Left lung (tissue), 10 donors: ENCODE measurements around the gene STARD3. TPM values are rescaled to one million over a fixed set of nuclear protein-coding genes. Genes with fewer than 3 reads are reported as not detected.
A peak's percentile ranks its signal among the peaks of the same experiment; 100 is the strongest.

Experiments
- ATAC-seq: fragments of 200-7000 bp; cut with Tn5 transposase; one replicate; pipeline ENCODE4 v1.9.1; 2020; ENCODE audit warnings: moderate library complexity
- DNase-seq, 4 donors: peaks; one replicate each; pipeline ENCODE4 v3.0.0-alpha.2; 2013 to 2020
- H3K27ac ChIP-seq, 2 donors: fragments of 200-600 bp; sonication (generic) in 1 of 2; one replicate each; pipeline versions ENCODE4 v1.5.0 to v1.8.0; 2020 to 2021
- H3K27me3 ChIP-seq, 2 donors: fragments of 200-600 bp; sonication (generic) in 1 of 2; one replicate each; pipeline versions ENCODE4 v1.5.0 to v1.8.0; 2020 to 2021
- H3K36me3 ChIP-seq, 2 donors: fragments of 200-600 bp; sonication (generic) in 1 of 2; one replicate each; pipeline versions ENCODE4 v1.5.0 to v1.8.0; 2020 to 2021
- H3K4me1 ChIP-seq, 2 donors: fragments of 200-600 bp; one replicate each; pipeline ENCODE4 v1.8.0; 2021
- H3K4me3 ChIP-seq, 2 donors: fragments of 200-600 bp; sonication (generic) in 1 of 2; one replicate each; pipeline versions ENCODE4 v1.5.0 to v1.8.0; 2020 to 2021; ENCODE audit warnings: mild to moderate bottlenecking in 1 of 2
- H3K9me3 ChIP-seq, 2 donors: fragments of 200-600 bp; sonication (generic) in 1 of 2; one replicate each; pipeline versions ENCODE4 v1.5.0 to v1.8.0; 2020 to 2021
- CTCF ChIP-seq, 2 donors: fragments of 200-600 bp; sonication (generic) in 1 of 2; IDR thresholded peaks; one replicate each; pipeline versions ENCODE4 v1.5.0 to v1.8.0; 2021; ENCODE audit warnings: antibody characterized with exemption in 2 of 2
- intact Hi-C, 2 donors: fragments of 100-400 bp; cut with DNase I; formaldehyde crosslinking; loops; one replicate each; pipeline versions ENCODE4 v1.11.2 to v1.14.2; 2022
- polyA plus RNA-seq, 6 donors: library from polyadenylated mRNA; unstranded; fragments of 120-200 nt; gene quantifications; one replicate each; pipeline ENCODE4 v1.2.1, GENCODE V29; 2013; ENCODE audit not compliant: insufficient read length in 6 of 6
- total RNA-seq, 2 donors: library from RNA; stranded (reverse); fragmentation: NEBNext Ultra II Directional; extraction: Animal tissue kit (Norgen Biotek cat#: 25700); gene quantifications; one replicate each; pipeline ENCODE4 v1.2.1, GENCODE V29; 2021
- donor health status: DM: no; HTN: yes; CAD: no.
- donor health status: DM: no; HTN: no; CAD: no.

Gene STARD3
- total and polyA plus RNA-seq, 8 donors, result 42.1 to 66.1 (median 55.9) TPM

GRCh38 chr17:39643271-39643670 lies 6.3 kb downstream of the STARD3 start:
- H3K4me1 ChIP-seq, result peaks cover 27 to 76% of the 10 kb centered on the region in 2 donors
- no peak for DNase-seq

GRCh38 chr17:39647256-39647655 lies 10.3 kb downstream of the STARD3 start:
- TF ChIP-seq CTCF (IDR thresholded peaks at IDR 0.05), result no peak
- H3K27me3 ChIP-seq, result no peaks in the 10 kb centered on the region
- ATAC-seq, result no peak
- H3K4me1 ChIP-seq, result peaks cover 8 to 60% of the 10 kb centered on the region in 2 donors
- no peak overlapping the region for H3K4me3 ChIP-seq
- intact Hi-C loops, result no loop called here
- no peaks in the 10 kb centered on the region for H3K9me3 ChIP-seq
- no peaks in the 10 kb centered on the region for H3K36me3 ChIP-seq
- H3K27ac ChIP-seq, result no peak overlapping the region
- no peak for DNase-seq

More at GRCh38 chr17:39643271-39643670, 6.3 kb downstream of the STARD3 start:
- Histone ChIP-seq H3K27me3 (no peaks in the 10 kb centered on the region), H3K4me3 (no peak overlapping the region), H3K27ac (peak overlapping the region in 1 of 2 donors; percentile 1), H3K36me3 (no peaks in the 10 kb centered on the region), H3K9me3 (no peaks in the 10 kb centered on the region)
- peak; percentile 12 for ATAC-seq
- TF ChIP-seq CTCF (IDR thresholded peaks at IDR 0.05), result no peak
- intact Hi-C loops, result no loop called here

- no peaks in the 10 kb centered on the region for H3K36me3 ChIP-seq
- no peak overlapping the region for H3K27ac ChIP-seq
- TF ChIP-seq CTCF (IDR thresholded peaks at IDR 0.05), result no peak
- no peak for ATAC-seq
- DNase-seq, result no peak
- peaks cover 0 to 58% of the 10 kb centered on the region in 2 donors for H3K4me1 ChIP-seq
- no peaks in the 10 kb centered on the region for H3K27me3 ChIP-seq
- intact Hi-C loops, result no loop called here
- no peak overlapping the region for H3K4me3 ChIP-seq
- no peaks in the 10 kb centered on the region for H3K9me3 ChIP-seq
These were observed 11.8 kb downstream of the STARD3 start for GRCh38 chr17:39648616-39649366.

DNA sequence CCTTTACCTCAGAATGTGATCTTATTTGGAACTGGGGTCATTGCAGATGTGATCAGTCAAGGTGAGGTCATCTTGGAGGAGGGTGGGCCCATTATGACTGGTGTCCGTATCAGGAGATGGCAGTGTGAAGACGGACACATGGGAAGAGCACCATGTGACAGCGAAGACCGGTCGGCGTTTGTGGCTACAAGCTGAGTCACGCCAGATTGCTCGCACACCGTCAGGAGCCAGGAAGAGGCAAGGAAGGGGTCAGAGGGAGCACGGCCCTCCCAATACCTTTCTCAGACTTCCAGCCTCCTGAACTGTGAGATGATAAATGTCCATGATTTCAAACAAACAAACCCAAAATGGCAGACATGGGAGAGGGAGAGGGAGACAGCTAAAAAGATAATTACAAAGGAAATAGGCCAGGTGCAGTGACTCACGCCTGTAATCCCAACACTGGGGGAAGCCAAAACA lies 13.2 kb downstream of the STARD3 start:
- intact Hi-C loops, result no loop called here
- DNase-seq (no peak), ATAC-seq (no peak)
- Histone ChIP-seq H3K36me3 (peaks cover 0 to 8% of the 10 kb centered on the region in 2 donors), H3K27ac (no peak overlapping the region), H3K4me3 (no peak overlapping the region), H3K9me3 (no peaks in the 10 kb centered on the region), H3K27me3 (no peaks in the 10 kb centered on the region), H3K4me1 (peaks cover 0 to 56% of the 10 kb centered on the region in 2 donors)
- no peak for TF ChIP-seq CTCF (IDR thresholded peaks at IDR 0.05)

GRCh38 chr17:39651923-39652586 lies 15.1 kb downstream of the STARD3 start:
- TF ChIP-seq CTCF (IDR thresholded peaks at IDR 0.05), result no peak
- ATAC-seq, result no peak
- H3K27ac ChIP-seq, result peak overlapping the region in 1 of 2 donors; percentile 57
- no peaks in the 10 kb centered on the region for H3K27me3 ChIP-seq
- no peak overlapping the region for H3K4me3 ChIP-seq
- DNase-seq, result no peak
- H3K9me3 ChIP-seq, result no peaks in the 10 kb centered on the region
- peaks cover 0 to 19% of the 10 kb centered on the region in 2 donors for H3K36me3 ChIP-seq
- intact Hi-C loops, result no loop called here
- H3K4me1 ChIP-seq, result peaks cover 0 to 53% of the 10 kb centered on the region in 2 donors
